Trophoblast cell (in vitro differentiated cells and primary cell): ENCODE data around the gene ZBTB9.

ENCODE experiments used
- DNase-seq, 2 donors: peaks; one replicate each; pipeline ENCODE4 v3.0.0-alpha.2; 2016
- H2AFZ ChIP-seq: 2 replicates; pipeline ENCODE4 v1.6.1; 2013; ENCODE audit warnings: low read length, moderate library complexity, mild to moderate bottlenecking; ENCODE audit not compliant: insufficient read depth, poor library complexity
- H2AK5ac ChIP-seq: 2 replicates; pipeline ENCODE4 v1.6.1; 2013; ENCODE audit warnings: mild to moderate bottlenecking, low read length
- H2BK120ac ChIP-seq: 2 replicates; pipeline ENCODE4 v1.6.1; 2013; ENCODE audit warnings: low read length, mild to moderate bottlenecking, moderate library complexity; ENCODE audit not compliant: insufficient read depth, poor library complexity
- H2BK12ac ChIP-seq: 2 replicates; pipeline ENCODE4 v1.6.1; 2013; ENCODE audit warnings: mild to moderate bottlenecking, low read length, moderate library complexity
- H2BK5ac ChIP-seq: 2 replicates; pipeline ENCODE4 v1.6.1; 2013; ENCODE audit warnings: low read length, low read depth, moderate library complexity, mild to moderate bottlenecking; ENCODE audit not compliant: poor library complexity
- H3K14ac ChIP-seq: 2 replicates; pipeline ENCODE4 v1.6.1; 2013; ENCODE audit warnings: mild to moderate bottlenecking, low read length
- H3K18ac ChIP-seq: 2 replicates; pipeline ENCODE4 v1.6.1; 2013; ENCODE audit warnings: mild to moderate bottlenecking, low read length
- H3K23ac ChIP-seq: 2 replicates; pipeline ENCODE4 v1.6.1; 2013; ENCODE audit warnings: low read length
- H3K27ac ChIP-seq: 2 replicates; pipeline ENCODE4 v1.5.1; 2013; ENCODE audit warnings: low read depth, mild to moderate bottlenecking, inconsistent platforms, low read length, moderate library complexity
- H3K27me3 ChIP-seq: 2 replicates; pipeline ENCODE4 v1.6.1; 2013; ENCODE audit warnings: inconsistent platforms, mild to moderate bottlenecking, low read length, moderate library complexity; ENCODE audit not compliant: insufficient read depth
- H3K36me3 ChIP-seq, 2 experiments: 1 replicate in 1 of 2; 2 replicates in 1 of 2; pipeline ENCODE4 v1.6.1; 2013; ENCODE audit warnings: low read length in 2 of 2, mild to moderate bottlenecking in 2 of 2, moderate library complexity in 1 of 2; ENCODE audit not compliant: insufficient read depth in 2 of 2, control insufficient read depth in 1 of 2
- H3K4ac ChIP-seq: 2 replicates; pipeline ENCODE4 v1.6.1; 2013; ENCODE audit warnings: low read depth, mild to moderate bottlenecking, low read length, moderate library complexity
- H3K4me1 ChIP-seq, 2 experiments: 1 replicate in 1 of 2; 2 replicates in 1 of 2; pipeline ENCODE4 v1.6.1; 2013; ENCODE audit warnings: low read length in 2 of 2, mild to moderate bottlenecking in 2 of 2, moderate library complexity in 1 of 2; ENCODE audit not compliant: insufficient read depth in 2 of 2, control insufficient read depth in 1 of 2
- H3K4me2 ChIP-seq: 2 replicates; pipeline ENCODE4 v1.6.1; 2013; ENCODE audit warnings: inconsistent platforms, mild to moderate bottlenecking, low read length, moderate library complexity
- H3K4me3 ChIP-seq: 2 replicates; pipeline ENCODE4 v1.5.1; 2013; ENCODE audit warnings: mild to moderate bottlenecking, low read depth, low read length, inconsistent platforms
- H3K79me1 ChIP-seq: one replicate; pipeline ENCODE4 v1.6.1; 2013; ENCODE audit warnings: low read length
- H3K79me2 ChIP-seq: 2 replicates; pipeline ENCODE4 v1.6.1; 2013; ENCODE audit warnings: low read length, mild to moderate bottlenecking; ENCODE audit not compliant: control insufficient read depth, insufficient read depth, poor library complexity
- H3K9ac ChIP-seq: 2 replicates; pipeline ENCODE4 v1.6.1; 2013; ENCODE audit warnings: mild to moderate bottlenecking, low read length
- H3K9me3 ChIP-seq: 2 replicates; pipeline ENCODE4 v1.6.1; 2013; ENCODE audit warnings: low read depth, mild to moderate bottlenecking, control low read depth, inconsistent platforms, low read length; ENCODE audit not compliant: insufficient read depth
- H4K12ac ChIP-seq: 2 replicates; pipeline ENCODE4 v1.6.1; 2013; ENCODE audit warnings: low read depth, mild to moderate bottlenecking, low read length, moderate library complexity
- H4K8ac ChIP-seq: 2 replicates; pipeline ENCODE4 v1.6.1; 2013; ENCODE audit warnings: low read depth, mild to moderate bottlenecking, low read length, moderate library complexity
- H4K91ac ChIP-seq: one replicate; pipeline ENCODE4 v1.6.1; 2013; ENCODE audit warnings: low read depth, mild to moderate bottlenecking, low read length, moderate library complexity
- WGBS: extraction: QIAGEN DNeasy Blood & Tissue Kit; methylation state at CpG from one replicate; pipeline ENCODE4 v1.1.7; 2013; ENCODE audit warnings: missing lambda C conversion rate; ENCODE audit not compliant: insufficient read length, insufficient coverage; ENCODE audit errors: extremely low coverage; 5-methylcytosine and 5-hydroxymethylcytosine counted together

The ZBTB9 gene

GRCh38 chr6:33423777-33424176 lies 30.6 kb upstream of the ZBTB9 start:
- H3K79me1 ChIP-seq: peaks cover 15% of the 10 kb centered on the region
- peaks cover 2% of the 10 kb centered on the region for H3K9me3 ChIP-seq
- H2BK120ac ChIP-seq: no peak overlapping the region
- H3K4me3 ChIP-seq: no peak overlapping the region
- peaks cover 20 to 29% of the 10 kb centered on the region in 2 experiments for H3K4me1 ChIP-seq
- peaks cover 6% of the 10 kb centered on the region for H3K79me2 ChIP-seq
- no peak overlapping the region for H2BK5ac ChIP-seq
- H2AK5ac ChIP-seq: no peak overlapping the region
- H3K23ac ChIP-seq: no peak overlapping the region
- H2BK12ac ChIP-seq: no peak overlapping the region
- no peak overlapping the region for H4K8ac ChIP-seq
- peak overlapping the region; percentile 16 for H3K9ac ChIP-seq
- no peak overlapping the region for H3K18ac ChIP-seq
- no peak overlapping the region for H3K4me2 ChIP-seq
- no peak for DNase-seq
- no peak overlapping the region for H2AFZ ChIP-seq
- H4K91ac ChIP-seq: no peak overlapping the region
- H3K27me3 ChIP-seq: no peaks in the 10 kb centered on the region
- no CpG with 5 or more reads among the region's 2 CpGs for WGBS
- H3K27ac ChIP-seq: no peak overlapping the region
- H4K12ac ChIP-seq: no peak overlapping the region
- H3K14ac ChIP-seq: no peak overlapping the region
- no peaks in the 10 kb centered on the region for H3K36me3 ChIP-seq
- H3K4ac ChIP-seq: no peak overlapping the region

GRCh38 chr6:33424855-33425667 lies 29.3 kb upstream of the ZBTB9 start:
- Histone ChIP-seq H3K14ac (peak overlapping the region; percentile 60), H3K4me2 (peak overlapping the region; percentile 61), H3K79me2 (peaks cover 6% of the 10 kb centered on the region), H3K27me3 (no peaks in the 10 kb centered on the region), H2BK5ac (peak overlapping the region; percentile 44), H3K4me1 (peaks cover 16 to 21% of the 10 kb centered on the region in 2 experiments), H3K18ac (peak overlapping the region; percentile 48), H3K23ac (no peak overlapping the region), H3K9me3 (peaks cover 2% of the 10 kb centered on the region), H3K36me3 (no peaks in the 10 kb centered on the region), H3K4me3 (peak overlapping the region; percentile 87), H2BK12ac (no peak overlapping the region), H3K79me1 (peaks cover 10% of the 10 kb centered on the region), H2AK5ac (peak overlapping the region; percentile 71), H4K91ac (peak overlapping the region; percentile 85), H4K12ac (peak overlapping the region; percentile 49), H3K27ac (peak overlapping the region; percentile 77), H3K4ac (peak overlapping the region; percentile 56), H2BK120ac (peak overlapping the region; percentile 52), H4K8ac (peak overlapping the region; percentile 86), H3K9ac (peak overlapping the region; percentile 14), H2AFZ (no peak overlapping the region)
- no CpG with 5 or more reads among the region's 12 CpGs for WGBS
- no peak for DNase-seq

GRCh38 chr6:33425668-33426577 lies 28.5 kb upstream of the ZBTB9 start:
- Histone ChIP-seq H3K79me1 (peaks cover 10% of the 10 kb centered on the region), H3K4me1 (peaks cover 21 to 26% of the 10 kb centered on the region in 2 experiments), H2AFZ (peak overlapping the region; percentile 67), H3K36me3 (no peaks in the 10 kb centered on the region), H2AK5ac (no peak overlapping the region), H3K27me3 (no peaks in the 10 kb centered on the region), H3K79me2 (peaks cover 6% of the 10 kb centered on the region), H3K9ac (peak overlapping the region; percentile 74), H3K4me2 (peak overlapping the region; percentile 61), H4K12ac (peak overlapping the region; percentile 74), H4K91ac (peak overlapping the region; percentile 92), H2BK5ac (peak overlapping the region; percentile 90), H2BK120ac (peak overlapping the region; percentile 66), H3K9me3 (peaks cover 2% of the 10 kb centered on the region), H3K18ac (peak overlapping the region; percentile 83), H3K27ac (peak overlapping the region; percentile 91), H3K4me3 (peak overlapping the region; percentile 87), H3K4ac (peak overlapping the region; percentile 55), H3K23ac (no peak overlapping the region), H2BK12ac (no peak overlapping the region), H3K14ac (peak overlapping the region; percentile 81), H4K8ac (peak overlapping the region; percentile 86)
- WGBS: no CpG with 5 or more reads among the region's 43 CpGs
- peak; percentile 53 to 73 for DNase-seq
